Globus pallidus (tissue), 1 donor: ENCODE measurements around the gene LCNL1.
A peak's percentile ranks its signal among the peaks of the same experiment; 100 is the strongest.

ENCODE experiments used
- DNase-seq: peaks from one replicate; pipeline ENCODE4 v3.0.0-alpha.2; 2015; ENCODE audit warnings: low spot score

Gene LCNL1

DNA sequence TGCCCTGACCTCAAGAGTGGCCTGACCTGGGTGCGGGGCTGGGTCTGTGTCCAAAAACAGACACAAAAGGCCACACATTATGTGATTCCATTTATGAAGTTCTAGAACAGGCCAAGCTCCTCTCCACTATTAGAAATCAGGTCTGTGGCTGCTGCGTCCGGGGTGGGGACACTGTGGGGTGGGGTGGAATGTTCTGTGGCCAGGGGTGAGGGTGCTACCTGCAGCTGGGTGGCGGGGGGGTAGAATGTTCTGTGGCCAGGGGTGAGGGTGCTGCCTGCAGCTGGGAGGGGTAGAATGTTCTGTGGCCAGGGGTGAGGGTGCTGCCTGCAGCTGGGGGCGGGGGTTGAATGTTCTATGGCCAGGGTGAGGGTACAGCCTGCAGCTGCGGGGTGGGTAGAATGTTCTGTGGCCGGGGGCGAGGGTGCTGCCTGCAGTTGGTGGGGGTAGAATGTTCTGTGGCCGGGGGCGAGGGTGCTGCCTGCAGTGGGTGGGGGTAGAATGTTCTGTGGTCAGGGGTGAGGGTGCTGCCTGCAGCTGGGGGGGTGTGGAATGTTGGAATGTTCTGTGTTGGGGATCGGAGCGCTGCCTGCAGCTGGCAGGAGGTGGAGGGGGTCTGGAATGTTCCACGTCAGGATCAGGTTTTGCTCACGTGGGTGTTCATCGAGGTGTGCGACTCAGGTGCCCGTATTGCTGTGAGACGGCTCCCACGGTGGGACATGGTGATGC is 22.4 kb upstream of the LCNL1 start:
- no peak for DNase-seq

GRCh38 chr9:136960938-136961275 is 21.9 kb upstream of the LCNL1 start:
- no peak for DNase-seq

- DNase-seq: peak; percentile 59
Measured at GRCh38 chr9:136961279-136962065, 21.3 kb upstream of the LCNL1 start.

DNA sequence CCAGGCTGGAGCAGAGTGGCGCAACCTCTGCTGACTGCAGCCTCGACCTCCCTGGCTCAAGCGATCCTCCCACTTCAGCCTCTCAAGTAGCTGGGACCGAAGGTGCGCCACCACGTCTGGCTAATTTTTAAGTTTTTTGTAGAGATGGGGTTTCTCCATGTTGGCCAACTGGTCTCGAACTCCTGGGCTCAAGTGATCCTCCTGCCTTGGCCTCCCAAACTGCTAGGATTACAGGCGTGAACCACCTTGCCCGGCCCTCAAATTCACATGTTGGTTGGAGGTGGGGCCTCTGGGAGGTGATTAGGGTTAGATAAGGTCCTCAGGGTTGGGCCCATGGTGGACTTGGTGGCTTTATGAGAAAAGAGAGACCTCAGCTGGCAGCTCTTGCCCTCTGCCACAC is 20.6 kb upstream of the LCNL1 start:
- no peak for DNase-seq

DNA sequence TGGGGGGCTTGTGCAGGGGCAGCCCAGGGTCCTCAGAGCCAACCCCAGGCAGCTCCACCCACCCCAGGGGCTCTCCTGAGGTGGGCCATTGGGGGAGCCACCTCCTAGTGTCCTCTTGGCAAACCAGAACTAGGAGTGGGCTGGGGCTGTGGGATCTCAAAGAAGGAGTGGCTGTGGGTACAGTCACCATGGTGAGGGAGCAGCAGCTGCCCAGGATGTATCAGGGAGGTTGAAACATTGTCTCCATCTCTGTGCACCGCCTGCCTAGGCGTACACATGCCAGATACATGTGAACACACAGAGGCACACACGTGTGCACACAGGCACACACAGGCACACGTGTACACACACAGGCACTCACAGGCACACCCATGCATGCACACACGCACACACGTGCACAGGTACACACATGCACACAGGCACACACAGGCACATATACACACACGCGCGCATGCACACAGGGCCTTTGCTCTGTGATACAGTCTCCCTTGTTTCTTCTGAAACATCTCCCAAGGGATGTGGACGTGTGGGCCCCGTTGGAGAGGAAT is 20.0 kb upstream of the LCNL1 start:
- DNase-seq: no peak

- peak; percentile 68 for DNase-seq
Measured at GRCh38 chr9:136963341-136963740, 19.5 kb upstream of the LCNL1 start.

- DNase-seq: no peak
Measured at GRCh38 chr9:136963751-136964150, 19.0 kb upstream of the LCNL1 start.

DNA sequence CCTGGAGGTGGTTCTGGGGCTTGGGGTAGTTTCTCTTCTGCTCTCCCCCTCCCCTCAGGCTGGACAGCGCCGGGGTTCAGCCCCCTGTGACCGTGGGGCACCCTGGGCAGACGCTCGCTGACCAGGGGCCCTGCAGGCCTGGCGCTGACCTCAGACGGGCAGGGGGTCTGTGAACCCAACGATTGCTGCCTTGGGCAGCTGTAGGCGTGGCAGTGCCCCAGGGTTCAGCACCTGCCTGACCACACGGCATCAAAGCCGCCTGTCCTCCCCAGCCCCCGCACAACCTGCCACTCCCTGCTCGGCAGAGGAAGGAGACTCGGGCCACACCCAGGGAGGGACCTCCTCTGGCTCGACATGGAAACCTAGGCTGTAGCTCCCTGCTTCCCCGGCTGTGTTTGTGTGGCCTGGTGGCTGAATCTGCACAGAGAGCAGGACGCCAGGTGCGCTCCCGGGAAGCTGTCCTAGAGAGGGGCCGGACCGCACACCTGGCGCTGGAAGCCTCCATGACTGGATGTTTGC is 18.6 kb upstream of the LCNL1 start:
- no peak for DNase-seq

DNA sequence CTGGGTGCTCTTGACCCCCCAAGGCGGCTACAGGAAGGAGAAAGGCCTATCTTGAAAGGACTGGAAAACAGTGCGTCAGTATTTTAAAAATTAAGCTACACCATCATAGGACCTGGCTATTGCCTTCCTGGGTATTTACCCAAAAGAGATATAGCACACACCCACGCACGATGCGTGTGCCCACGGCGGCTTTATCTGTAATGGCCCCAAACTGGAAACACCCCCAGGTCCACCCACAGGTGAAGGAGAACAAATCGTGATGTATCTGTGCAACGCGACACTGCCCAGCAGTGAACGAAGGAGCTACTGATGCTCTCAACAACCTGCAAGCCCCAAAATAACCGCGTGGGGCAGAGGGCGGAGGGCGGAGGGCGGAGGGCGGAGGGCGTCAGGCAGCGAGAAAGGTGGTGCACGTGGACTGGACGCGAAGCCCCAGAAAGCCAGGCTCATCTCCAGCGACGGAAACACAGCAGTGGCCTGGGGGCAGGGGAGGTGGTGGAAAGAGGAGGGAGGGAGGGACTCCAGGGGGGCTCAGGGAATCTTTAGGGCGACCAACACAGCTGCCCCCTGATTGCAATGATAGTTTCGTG is 17.9 kb upstream of the LCNL1 start:
- DNase-seq: no peak

DNA sequence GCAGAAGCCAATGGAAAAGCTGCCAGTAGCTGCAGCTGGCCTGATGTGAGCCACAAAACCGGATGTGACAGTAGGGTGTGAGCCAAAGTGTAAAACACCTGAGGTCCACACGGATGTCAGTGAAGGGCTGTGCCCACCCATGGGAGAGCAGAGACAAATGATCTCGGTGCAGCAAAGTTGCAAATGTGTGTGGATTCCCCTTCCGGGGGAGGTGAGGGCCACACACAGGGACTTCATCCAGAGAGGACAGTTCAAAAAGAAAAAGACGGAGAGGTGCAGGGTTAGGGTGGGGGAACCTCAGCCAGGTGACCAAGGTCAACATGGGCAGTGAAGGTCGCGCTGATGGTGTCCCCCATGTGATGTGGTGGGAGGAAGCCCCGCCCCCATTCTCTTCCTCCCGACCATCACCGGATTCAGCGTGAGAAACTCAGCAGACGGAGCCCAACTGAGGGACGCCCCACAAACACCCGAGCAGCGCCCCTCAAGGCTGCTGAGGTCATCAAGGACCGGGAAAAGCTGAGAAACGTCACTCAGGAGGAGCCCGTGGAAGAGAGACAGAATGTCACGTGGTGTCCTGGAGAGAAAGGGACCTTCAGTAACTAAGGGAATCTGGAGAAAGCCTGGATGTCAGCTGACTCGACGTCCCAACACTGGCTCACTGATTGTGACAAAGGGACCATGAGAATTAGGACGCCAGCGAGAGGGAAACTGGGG is 16.9 kb upstream of the LCNL1 start:
- peak; percentile 85 for DNase-seq

GRCh38 chr9:136968333-136969127 is 14.3 kb upstream of the LCNL1 start:
- DNase-seq: no peak

DNA sequence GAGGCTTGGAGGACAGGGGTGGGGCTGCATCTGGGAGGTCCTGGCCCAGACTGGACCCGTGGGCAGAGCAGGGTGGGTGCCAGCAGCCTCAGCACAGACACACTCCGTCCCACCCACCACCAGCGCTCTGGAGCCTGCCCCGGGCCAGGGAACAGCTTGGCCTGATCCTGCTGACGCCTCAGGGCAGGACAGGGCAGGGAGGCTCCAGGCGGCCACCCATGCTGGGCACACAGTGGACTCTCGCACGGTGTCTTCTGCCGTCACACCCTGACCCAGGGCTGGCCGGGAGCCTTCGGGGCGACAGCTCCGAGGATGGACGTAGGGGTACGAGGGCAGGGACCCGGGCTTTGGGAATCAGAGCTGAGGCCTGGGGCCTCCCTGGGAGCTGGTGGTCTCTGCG is 13.6 kb upstream of the LCNL1 start:
- DNase-seq: no peak

- DNase-seq: no peak
Measured at GRCh38 chr9:136969774-136970173, 13.0 kb upstream of the LCNL1 start.

DNA sequence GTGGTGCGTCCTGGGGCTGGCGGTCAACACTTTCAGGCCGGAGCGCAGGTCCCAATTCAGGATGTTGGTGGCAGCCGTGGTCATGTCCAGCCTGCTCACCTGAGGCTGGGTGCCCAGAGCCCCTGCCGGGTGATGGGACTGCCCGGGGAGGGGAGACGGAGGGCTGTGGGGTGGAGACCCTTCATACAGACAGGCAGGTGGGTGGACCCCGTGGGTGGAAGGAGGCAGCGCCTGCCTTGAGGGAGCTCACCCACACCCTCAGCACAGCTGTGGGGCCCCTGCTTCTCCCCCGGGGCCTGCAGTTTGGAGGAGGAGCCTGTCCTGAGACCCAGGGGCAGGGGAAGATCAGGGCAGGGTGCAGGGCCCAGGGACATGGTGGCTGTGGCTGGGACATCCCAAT is 12.4 kb upstream of the LCNL1 start:
- no peak for DNase-seq

DNA sequence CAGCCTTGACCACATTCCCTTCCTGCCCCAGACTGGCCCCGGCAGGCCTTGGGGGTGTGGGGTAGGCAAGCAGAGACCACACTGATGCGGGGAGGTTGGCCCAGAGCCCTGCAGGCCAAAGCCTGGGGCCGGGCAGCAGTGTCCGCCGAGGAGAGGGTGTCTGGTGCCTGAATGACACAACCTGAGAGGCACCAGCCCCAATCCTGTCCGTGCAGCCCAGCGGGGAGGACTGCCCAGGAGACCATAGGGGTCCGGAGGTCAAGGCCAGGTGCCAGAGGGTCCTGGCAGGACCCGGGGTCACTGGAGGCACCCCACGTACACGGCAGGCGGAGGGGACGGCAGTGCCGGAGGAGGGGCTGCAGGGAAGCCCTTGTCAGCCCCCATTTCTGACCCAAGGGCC is 11.0 kb upstream of the LCNL1 start:
- DNase-seq: no peak

GRCh38 chr9:136972335-136972734 is 10.5 kb upstream of the LCNL1 start:
- no peak for DNase-seq

- no peak for DNase-seq
Measured at GRCh38 chr9:136972743-136973142, 10.1 kb upstream of the LCNL1 start.

- no peak for DNase-seq
Measured at GRCh38 chr9:136973618-136974617, 8.9 kb upstream of the LCNL1 start.

DNA sequence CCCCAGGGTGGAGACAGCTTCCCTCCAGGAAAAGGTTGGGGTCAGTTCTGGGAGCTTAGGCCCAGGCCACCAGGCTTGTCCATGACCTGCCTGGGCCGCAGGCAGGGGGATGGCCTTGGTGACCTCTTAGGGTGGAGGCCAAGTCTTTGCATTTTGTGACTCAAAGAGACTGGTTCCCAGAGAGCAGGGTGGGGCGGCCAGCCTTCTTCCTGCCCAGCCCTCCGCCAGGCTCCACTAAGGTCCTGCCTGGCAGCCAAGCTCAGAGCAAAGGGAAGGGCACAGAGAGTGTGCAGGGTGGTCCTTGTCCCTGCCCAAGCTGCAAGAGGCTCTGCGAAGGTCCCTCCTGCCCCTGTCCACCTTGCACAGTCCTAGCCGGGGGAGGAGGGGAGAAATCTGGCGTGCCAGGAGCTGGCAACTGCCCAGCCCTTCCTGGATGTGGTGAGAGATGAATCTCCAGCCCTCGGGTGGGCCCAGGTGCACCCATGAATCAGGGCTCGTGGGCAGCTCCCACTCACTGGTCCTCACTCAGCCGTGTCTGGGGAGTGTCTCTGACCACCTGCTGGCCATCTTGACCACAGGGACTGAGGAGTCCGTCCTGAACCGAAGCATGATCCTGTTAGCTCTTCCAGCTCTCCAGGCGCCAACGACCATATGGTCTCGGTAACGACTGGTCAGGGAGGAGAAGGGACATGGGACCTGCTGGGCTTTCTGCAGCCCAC is 7.8 kb upstream of the LCNL1 start:
- no peak for DNase-seq
